ENCODE data around the gene ATE1. TPM values are rescaled to one million over a fixed set of nuclear protein-coding genes. Genes with fewer than 3 reads are reported as not detected.
"Not testable (repeated sequence)": the region's sequence is repeated elsewhere in the genome, so short reads cannot be mapped to it uniquely, and the experiment has no call there.

Gene ATE1
- polyA plus RNA-seq, 2 donors, result 3.7 to 6.8 TPM

GRCh38 chr10:121828045-121828444 lies 99.8 kb downstream of the ATE1 start:
- Histone ChIP-seq H3K4me3 (ENCODE audit: low read depth in 1 of 2, low read length in 2 of 2) (no peak overlapping the region), H3K4me1 (ENCODE audit: control insufficient read depth in 2 of 2, insufficient read depth in 2 of 2, low read length in 1 of 2) (no peaks in the 10 kb centered on the region), H3K27ac (ENCODE audit: low read depth in 2 of 2, low read length in 1 of 2) (no peak overlapping the region), H3K36me3 (ENCODE audit: control insufficient read depth in 2 of 2, insufficient read depth in 2 of 2, low read length in 1 of 2) (peaks cover 0 to 6% of the 10 kb centered on the region in 2 donors), H3K9me3 (ENCODE audit: control insufficient read depth in 2 of 2, insufficient read depth in 1 of 2, low read depth in 1 of 2, low read length in 1 of 2) (no peaks in the 10 kb centered on the region), H3K27me3 (ENCODE audit: control insufficient read depth in 1 of 2, insufficient read depth in 2 of 2, low read length in 2 of 2) (no peaks in the 10 kb centered on the region)
- whole genome bisulfite sequencing, 2 donors, result 84 to 89% methylated on average over 5 of the region's 5 CpGs

GRCh38 chr10:121826773-121827172 lies 101.1 kb downstream of the ATE1 start:
- H3K27ac ChIP-seq (ENCODE audit: low read depth in 2 of 2, low read length in 1 of 2); H3K4me1 ChIP-seq (ENCODE audit: control insufficient read depth in 2 of 2, insufficient read depth in 2 of 2, low read length in 1 of 2); H3K9me3 ChIP-seq (ENCODE audit: control insufficient read depth in 2 of 2, insufficient read depth in 1 of 2, low read depth in 1 of 2, low read length in 1 of 2); H3K27me3 ChIP-seq (ENCODE audit: control insufficient read depth in 1 of 2, insufficient read depth in 2 of 2, low read length in 2 of 2); H3K36me3 ChIP-seq (ENCODE audit: control insufficient read depth in 2 of 2, insufficient read depth in 2 of 2, low read length in 1 of 2); H3K4me3 ChIP-seq (ENCODE audit: low read depth in 1 of 2, low read length in 2 of 2): not testable (repeated sequence)
- 97 to 98% methylated on average over 5 of the region's 5 CpGs for WGBS, 2 donors

- 54 to 60% methylated on average over 5 of the region's 5 CpGs for WGBS, 2 donors
- H3K27ac ChIP-seq (ENCODE audit: low read depth in 2 of 2, low read length in 1 of 2), result no peak overlapping the region
- H3K9me3 ChIP-seq (ENCODE audit: control insufficient read depth in 2 of 2, insufficient read depth in 1 of 2, low read depth in 1 of 2, low read length in 1 of 2), result no peaks in the 10 kb centered on the region
Measured at GRCh38 chr10:121823993-121824463, 103.8 kb downstream of the ATE1 start.

GRCh38 chr10:121822724-121823123 lies 105.1 kb downstream of the ATE1 start:
- Histone ChIP-seq H3K4me1 (ENCODE audit: control insufficient read depth in 2 of 2, insufficient read depth in 2 of 2, low read length in 1 of 2) (no peaks in the 10 kb centered on the region), H3K36me3 (ENCODE audit: control insufficient read depth in 2 of 2, insufficient read depth in 2 of 2, low read length in 1 of 2) (no peaks in the 10 kb centered on the region), H3K9me3 (ENCODE audit: control insufficient read depth in 2 of 2, insufficient read depth in 1 of 2, low read depth in 1 of 2, low read length in 1 of 2) (no peaks in the 10 kb centered on the region), H3K27ac (ENCODE audit: low read depth in 2 of 2, low read length in 1 of 2) (no peak overlapping the region), H3K27me3 (ENCODE audit: control insufficient read depth in 1 of 2, insufficient read depth in 2 of 2, low read length in 2 of 2) (no peaks in the 10 kb centered on the region), H3K4me3 (ENCODE audit: low read depth in 1 of 2, low read length in 2 of 2) (no peak overlapping the region)
- 83 to 86% methylated on average over 3 of the region's 3 CpGs for WGBS, 2 donors

More at GRCh38 chr10:121823993-121824463, 103.8 kb downstream of the ATE1 start:
- no peaks in the 10 kb centered on the region for H3K27me3 ChIP-seq (ENCODE audit: control insufficient read depth in 1 of 2, insufficient read depth in 2 of 2, low read length in 2 of 2)
- peaks cover 0 to 6% of the 10 kb centered on the region in 2 donors for H3K36me3 ChIP-seq (ENCODE audit: control insufficient read depth in 2 of 2, insufficient read depth in 2 of 2, low read length in 1 of 2)
- H3K4me1 ChIP-seq (ENCODE audit: control insufficient read depth in 2 of 2, insufficient read depth in 2 of 2, low read length in 1 of 2), result no peaks in the 10 kb centered on the region
- H3K4me3 ChIP-seq (ENCODE audit: low read depth in 1 of 2, low read length in 2 of 2), result no peak overlapping the region

- H3K9me3 ChIP-seq (ENCODE audit: control insufficient read depth in 2 of 2, insufficient read depth in 1 of 2, low read depth in 1 of 2, low read length in 1 of 2), result no peaks in the 10 kb centered on the region
- no peaks in the 10 kb centered on the region for H3K36me3 ChIP-seq (ENCODE audit: control insufficient read depth in 2 of 2, insufficient read depth in 2 of 2, low read length in 1 of 2)
- H3K4me3 ChIP-seq (ENCODE audit: low read depth in 1 of 2, low read length in 2 of 2), result no peak overlapping the region
- 88 to 90% methylated on average over 1 of the region's 1 CpG for WGBS, 2 donors
- H3K27me3 ChIP-seq (ENCODE audit: control insufficient read depth in 1 of 2, insufficient read depth in 2 of 2, low read length in 2 of 2), result no peaks in the 10 kb centered on the region
- no peak overlapping the region for H3K27ac ChIP-seq (ENCODE audit: low read depth in 2 of 2, low read length in 1 of 2)
- no peaks in the 10 kb centered on the region for H3K4me1 ChIP-seq (ENCODE audit: control insufficient read depth in 2 of 2, insufficient read depth in 2 of 2, low read length in 1 of 2)
Measured at GRCh38 chr10:121822180-121822579, 105.7 kb downstream of the ATE1 start.

GRCh38 chr10:121819049-121819448 lies 108.8 kb downstream of the ATE1 start:
- H3K4me3 ChIP-seq (ENCODE audit: low read depth in 1 of 2, low read length in 2 of 2), result no peak overlapping the region
- no peaks in the 10 kb centered on the region for H3K27me3 ChIP-seq (ENCODE audit: control insufficient read depth in 1 of 2, insufficient read depth in 2 of 2, low read length in 2 of 2)
- H3K27ac ChIP-seq (ENCODE audit: low read depth in 2 of 2, low read length in 1 of 2), result no peak overlapping the region
- WGBS, 2 donors, result 79% methylated on average over 2 of the region's 2 CpGs
- no peaks in the 10 kb centered on the region for H3K36me3 ChIP-seq (ENCODE audit: control insufficient read depth in 2 of 2, insufficient read depth in 2 of 2, low read length in 1 of 2)
- H3K4me1 ChIP-seq (ENCODE audit: control insufficient read depth in 2 of 2, insufficient read depth in 2 of 2, low read length in 1 of 2), result no peaks in the 10 kb centered on the region
- no peaks in the 10 kb centered on the region for H3K9me3 ChIP-seq (ENCODE audit: control insufficient read depth in 2 of 2, insufficient read depth in 1 of 2, low read depth in 1 of 2, low read length in 1 of 2)

GRCh38 chr10:121818599-121818998 lies 109.2 kb downstream of the ATE1 start:
- no peaks in the 10 kb centered on the region for H3K9me3 ChIP-seq (ENCODE audit: control insufficient read depth in 2 of 2, insufficient read depth in 1 of 2, low read depth in 1 of 2, low read length in 1 of 2)
- H3K27me3 ChIP-seq (ENCODE audit: control insufficient read depth in 1 of 2, insufficient read depth in 2 of 2, low read length in 2 of 2), result no peaks in the 10 kb centered on the region
- no peaks in the 10 kb centered on the region for H3K36me3 ChIP-seq (ENCODE audit: control insufficient read depth in 2 of 2, insufficient read depth in 2 of 2, low read length in 1 of 2)
- no peak overlapping the region for H3K4me3 ChIP-seq (ENCODE audit: low read depth in 1 of 2, low read length in 2 of 2)
- 52 to 61% methylated on average over 2 of the region's 2 CpGs for WGBS, 2 donors
- H3K27ac ChIP-seq (ENCODE audit: low read depth in 2 of 2, low read length in 1 of 2), result no peak overlapping the region
- H3K4me1 ChIP-seq (ENCODE audit: control insufficient read depth in 2 of 2, insufficient read depth in 2 of 2, low read length in 1 of 2), result no peaks in the 10 kb centered on the region

- no peaks in the 10 kb centered on the region for H3K27me3 ChIP-seq (ENCODE audit: control insufficient read depth in 1 of 2, insufficient read depth in 2 of 2, low read length in 2 of 2)
- WGBS, 2 donors, result 98 to 100% methylated on average over 1 of the region's 1 CpG
- no peaks in the 10 kb centered on the region for H3K36me3 ChIP-seq (ENCODE audit: control insufficient read depth in 2 of 2, insufficient read depth in 2 of 2, low read length in 1 of 2)
- no peaks in the 10 kb centered on the region for H3K4me1 ChIP-seq (ENCODE audit: control insufficient read depth in 2 of 2, insufficient read depth in 2 of 2, low read length in 1 of 2)
- no peaks in the 10 kb centered on the region for H3K9me3 ChIP-seq (ENCODE audit: control insufficient read depth in 2 of 2, insufficient read depth in 1 of 2, low read depth in 1 of 2, low read length in 1 of 2)
- no peak overlapping the region for H3K27ac ChIP-seq (ENCODE audit: low read depth in 2 of 2, low read length in 1 of 2)
- H3K4me3 ChIP-seq (ENCODE audit: low read depth in 1 of 2, low read length in 2 of 2), result no peak overlapping the region
Measured at GRCh38 chr10:121816197-121816596, 111.6 kb downstream of the ATE1 start.

- no peak overlapping the region for H3K27ac ChIP-seq (ENCODE audit: low read depth in 2 of 2, low read length in 1 of 2)
- H3K9me3 ChIP-seq (ENCODE audit: control insufficient read depth in 2 of 2, insufficient read depth in 1 of 2, low read depth in 1 of 2, low read length in 1 of 2), result no peaks in the 10 kb centered on the region
- H3K27me3 ChIP-seq (ENCODE audit: control insufficient read depth in 1 of 2, insufficient read depth in 2 of 2, low read length in 2 of 2), result no peaks in the 10 kb centered on the region
- H3K36me3 ChIP-seq (ENCODE audit: control insufficient read depth in 2 of 2, insufficient read depth in 2 of 2, low read length in 1 of 2), result no peaks in the 10 kb centered on the region
- 75 to 77% methylated on average over 4 of the region's 4 CpGs for WGBS, 2 donors
- no peak overlapping the region for H3K4me3 ChIP-seq (ENCODE audit: low read depth in 1 of 2, low read length in 2 of 2)
- no peaks in the 10 kb centered on the region for H3K4me1 ChIP-seq (ENCODE audit: control insufficient read depth in 2 of 2, insufficient read depth in 2 of 2, low read length in 1 of 2)
Measured at GRCh38 chr10:121813857-121814256, 114.0 kb downstream of the ATE1 start.

- 97 to 98% methylated on average over 1 of the region's 1 CpG for WGBS, 2 donors
- no peaks in the 10 kb centered on the region for H3K4me1 ChIP-seq (ENCODE audit: control insufficient read depth in 2 of 2, insufficient read depth in 2 of 2, low read length in 1 of 2)
Measured at GRCh38 chr10:121813211-121813815, 114.5 kb downstream of the ATE1 start.

More at GRCh38 chr10:121813211-121813815, 114.5 kb downstream of the ATE1 start:
- Histone ChIP-seq H3K27ac (ENCODE audit: low read depth in 2 of 2, low read length in 1 of 2) (no peak overlapping the region), H3K9me3 (ENCODE audit: control insufficient read depth in 2 of 2, insufficient read depth in 1 of 2, low read depth in 1 of 2, low read length in 1 of 2) (no peaks in the 10 kb centered on the region), H3K27me3 (ENCODE audit: control insufficient read depth in 1 of 2, insufficient read depth in 2 of 2, low read length in 2 of 2) (no peaks in the 10 kb centered on the region), H3K4me3 (ENCODE audit: low read depth in 1 of 2, low read length in 2 of 2) (no peak overlapping the region), H3K36me3 (ENCODE audit: control insufficient read depth in 2 of 2, insufficient read depth in 2 of 2, low read length in 1 of 2) (no peaks in the 10 kb centered on the region)
